GM12878 (cell line): ENCODE data around the gene LENG9. TPM values are rescaled to one million over a fixed set of nuclear protein-coding genes. Genes with fewer than 3 reads are reported as not detected.
A peak's percentile ranks its signal among the peaks of the same experiment; 100 is the strongest.

Experiments used
- ATAC-seq: fragments of 200-7000 bp; cut with Tn5 transposase; 3 replicates; pipeline ENCODE4 v1.9.1; 2020; ENCODE audit warnings: mild to moderate bottlenecking, moderate library complexity
- BruUV-seq: library from RNA; stranded (reverse); fragments of 400-500 nt; replicated peaks from 2 replicates; lab custom pipeline; 2021; lab: Mats Ljungman, UMichigan
- CTCF ChIA-PET: fragments of 300-600 bp; sonication (Branson Sonifier 250); formaldehyde crosslinking; extraction: SDS; loops from one replicate; lab custom pipeline; 2021; ENCODE audit warnings: inconsistent platforms; lab: Yijun Ruan, JAX
- POLR2A ChIA-PET: fragments of 350-600 bp; formaldehyde crosslinking; extraction: SDS; loops from one replicate; lab custom pipeline; 2021; ENCODE audit warnings: inconsistent platforms; lab: Charles Lee
- RAD21 ChIA-PET: fragments of 300-600 bp; sonication (Branson Sonifier 250); formaldehyde crosslinking; loops from one replicate; lab custom pipeline; 2023; ENCODE audit warnings: antibody characterized with exemption; ENCODE audit not compliant: unreplicated experiment; lab: Charles Lee
- SMC1A ChIA-PET: fragments of 300-600 bp; sonication (Branson Sonifier 250); formaldehyde crosslinking; loops from one replicate; lab custom pipeline; 2023; ENCODE audit not compliant: unreplicated experiment, uncharacterized antibody; lab: Charles Lee
- DNase-seq: peaks from one replicate; pipeline ENCODE4 v3.0.0-alpha.2; 2011; ENCODE audit warnings: low read depth, low spot score
- FAIRE-seq: peaks from 3 replicates; lab custom pipeline; 2011; peaks lifted over from hg19 to GRCh38; lab: Jason Lieb, UNC
- H2AFZ ChIP-seq: 2 replicates; pipeline ENCODE4 v1.6.0; 2011; ENCODE audit warnings: low read depth, low read length, control low read depth; ENCODE audit not compliant: control insufficient read depth
- H3K27ac ChIP-seq: 2 replicates; pipeline ENCODE4 v1.5.1; 2011; ENCODE audit warnings: control low read depth; ENCODE audit not compliant: control insufficient read depth, insufficient read depth
- H3K27me3 ChIP-seq, 2 experiments: replicated peaks in 1 of 2; 2 replicates each; pipeline versions ENCODE4 v1.6.0 to v1.6.1; 2011; ENCODE audit warnings: low read length in 1 of 2; ENCODE audit not compliant: control insufficient read depth in 2 of 2, insufficient read depth in 2 of 2
- H3K36me3 ChIP-seq, 2 experiments: 2 replicates each; pipeline ENCODE4 v1.5.1; 2011; ENCODE audit warnings: low read length in 1 of 2; ENCODE audit not compliant: control insufficient read depth in 2 of 2, insufficient read depth in 2 of 2
- H3K4me1 ChIP-seq: 2 replicates; pipeline ENCODE4 v1.6.1; 2011; ENCODE audit warnings: mild to moderate bottlenecking, low read length, moderate library complexity, mixed read lengths; ENCODE audit not compliant: control insufficient read depth, insufficient read depth
- H3K4me2 ChIP-seq: 2 replicates; pipeline ENCODE4 v1.6.0; 2011; ENCODE audit warnings: control low read depth; ENCODE audit not compliant: control insufficient read depth, insufficient read depth
- H3K4me3 ChIP-seq: fragments of 200-600 bp; sonication (generic); 2 replicates; pipeline ENCODE4 v1.5.1; 2016
- H3K79me2 ChIP-seq: 2 replicates; pipeline ENCODE4 v1.6.0; 2011; ENCODE audit warnings: low read length; ENCODE audit not compliant: control insufficient read depth, insufficient read depth
- H3K9ac ChIP-seq: 2 replicates; pipeline ENCODE4 v1.8.0; 2011; ENCODE audit warnings: low read length, control low read depth, mixed read lengths; ENCODE audit not compliant: control insufficient read depth, insufficient read depth
- H3K9me3 ChIP-seq: replicated peaks from 3 replicates; pipeline ENCODE4 v1.5.1; 2011; ENCODE audit warnings: mild to moderate bottlenecking, low read length; ENCODE audit not compliant: control insufficient read depth, insufficient read depth
- H4K20me1 ChIP-seq: 2 replicates; pipeline ENCODE4 v1.6.0; 2011; ENCODE audit not compliant: control insufficient read depth, insufficient read depth
- ATF7 ChIP-seq: fragments of 450-650 bp; IDR thresholded peaks from 2 replicates; pipeline ENCODE4 v1.6.1; 2016; ENCODE audit warnings: low read depth, mild to moderate bottlenecking
- CEBPB ChIP-seq, 2 experiments: fragments of 150-350 bp in 1 of 2; IDR thresholded peaks; 2 replicates each; pipeline ENCODE4 v1.6.1; 2012 to 2014; ENCODE audit warnings: low read depth in 2 of 2, low read length in 2 of 2, borderline replicate concordance in 1 of 2, inconsistent platforms in 1 of 2
- CTCF ChIP-seq, 3 experiments: IDR thresholded peaks in 2 of 3; conservative IDR thresholded peaks in 1 of 3; 2 replicates each; pipeline ENCODE4 v1.5.1; 2011; ENCODE audit warnings: low read depth in 3 of 3, low read length in 3 of 3, mild to moderate bottlenecking in 3 of 3, control low read depth in 2 of 3, moderate library complexity in 2 of 3, inconsistent platforms in 1 of 3, mixed read lengths in 1 of 3; ENCODE audit not compliant: control insufficient read depth in 2 of 3, insufficient read depth in 1 of 3; ENCODE audit errors: extremely low read depth in 1 of 3
- EGR1 ChIP-seq, 2 experiments: IDR thresholded peaks; 1 replicate in 1 of 2; 2 replicates in 1 of 2; pipeline ENCODE4 v1.6.1; 2011 to 2012; ENCODE audit warnings: low read depth in 2 of 2, low read length in 2 of 2, borderline replicate concordance in 1 of 2, mild to moderate bottlenecking in 1 of 2, moderate library complexity in 1 of 2
- FOXK2 ChIP-seq: fragments of 450-650 bp; IDR thresholded peaks from 2 replicates; pipeline ENCODE4 v1.6.1; 2017; ENCODE audit warnings: mild to moderate bottlenecking, moderate library complexity
- HDAC2 ChIP-seq: fragments of 200-600 bp; sonication (generic); IDR thresholded peaks from 2 replicates; pipeline ENCODE4 v1.6.1; 2017
- IKZF1 ChIP-seq: fragments of 450-650 bp; conservative IDR thresholded peaks from 2 replicates; pipeline ENCODE4 v1.6.1; 2017; ENCODE audit warnings: antibody characterized with exemption, mild to moderate bottlenecking
- MXI1 ChIP-seq: fragments of 150-350 bp; IDR thresholded peaks from 2 replicates; pipeline ENCODE4 v1.6.1; 2011; ENCODE audit warnings: low read depth, mild to moderate bottlenecking, inconsistent platforms, low read length, improper control_type of control experiment
- NR2F1 ChIP-seq: fragments of 450-650 bp; conservative IDR thresholded peaks from 2 replicates; pipeline ENCODE4 v1.6.1; 2017; ENCODE audit warnings: mild to moderate bottlenecking
- RUNX3 ChIP-seq: IDR thresholded peaks from 2 replicates; pipeline ENCODE4 v1.6.1; 2012; ENCODE audit warnings: low read length, inconsistent platforms
- TCF3 ChIP-seq: IDR thresholded peaks from 2 replicates; pipeline ENCODE4 v1.6.1; 2012; ENCODE audit warnings: low read depth, mild to moderate bottlenecking, low read length, borderline replicate concordance; ENCODE audit not compliant: insufficient read depth
- WGBS: methylation state at CpG from one replicate; pipeline ENCODE4 v1.1.6; 2016; ENCODE audit warnings: low lambda C conversion rate; ENCODE audit not compliant: insufficient replicate concordance, insufficient coverage; ENCODE audit errors: missing lambda C conversion rate; 5-methylcytosine and 5-hydroxymethylcytosine counted together
- in situ Hi-C: fragments of 300-500 bp; cut with MboI; formaldehyde crosslinking; loops from 9 replicates; pipeline ENCODE4 v1.14.3; 2018; ENCODE audit warnings: mixed read lengths
- intact Hi-C: fragments of 100-400 bp; cut with micrococcal nuclease; formaldehyde crosslinking; loops from one replicate; pipeline ENCODE4 v1.14.2; 2022; ENCODE audit not compliant: unreplicated experiment
- polyA plus RNA-seq, 11 experiments: library from polyadenylated mRNA; depleted of rRNA in 4 of 11; unstranded in 6 of 11; stranded (reverse) in 5 of 11; fragments of >200 nt; fragmentation: Nextera tagmentation in 4 of 11; fragmentation: Illumina TruSeq in 1 of 11; extraction: Ambion mirVana in 4 of 11; extraction: Trizol in 1 of 11; gene quantifications; 1 replicate in 1 of 11; 2 replicates in 10 of 11; pipeline versions ENCODE4 v1.2.1 to v1.2.3, GENCODE V29; 2011 to 2016; ENCODE audit warnings: inconsistent platforms in 2 of 11, missing spikeins in 2 of 11, low read depth in 1 of 11
- total RNA-seq, 4 experiments: library from RNA; depleted of rRNA in 3 of 4; stranded (reverse); fragments of >200 nt in 3 of 4; fragmentation: Illumina TruSeq in 1 of 4; extraction: Trizol in 1 of 4; gene quantifications; 2 replicates each; pipeline versions ENCODE4 v1.2.1 to v1.2.3, GENCODE V29; 2013 to 2021

LENG9 gene
- total and polyA plus RNA-seq, 10 of the 15 experiments (the other 5 are each of a cell fraction or from before 2014, with no cell fraction given): 0.09 to 2.9 (median 0.76) TPM; not detected in 1

DNA sequence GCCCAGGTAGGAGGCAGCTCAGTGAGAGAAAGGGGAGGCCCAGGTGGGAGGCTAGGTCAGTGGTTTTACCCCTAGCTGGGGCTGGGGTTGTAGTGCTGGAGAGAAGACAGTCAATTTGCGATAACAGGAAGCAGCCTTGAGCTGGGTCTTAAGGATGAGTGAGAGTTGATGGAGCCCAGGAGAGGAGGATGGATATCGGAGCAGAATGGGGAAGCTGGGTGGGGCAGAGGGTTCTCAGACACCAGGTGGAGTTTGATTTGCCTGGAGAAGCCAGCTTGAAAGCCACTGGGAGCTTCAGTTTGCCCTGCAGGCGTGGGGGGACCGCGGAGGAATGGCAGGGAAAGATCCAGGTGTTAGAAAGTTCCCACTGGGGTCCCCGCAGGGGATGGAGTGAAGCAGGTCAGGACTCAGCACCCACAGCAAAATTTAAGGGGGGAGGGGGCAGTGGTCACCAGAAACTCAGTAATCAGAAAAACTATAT, 10.4 kb upstream of the LENG9 start:
- FAIRE-seq (no peak), ATAC-seq (no peak), DNase-seq (no peak)
- in situ Hi-C loops: loop anchor here (10.0 kb wide), 1 partner anchor 451 kb away; no protein-coding TSS in a partner anchor
- Histone ChIP-seq H3K79me2 (no peaks in the 10 kb centered on the region), H3K4me3 (no peak overlapping the region), H3K9ac (no peak overlapping the region), H3K4me2 (no peak overlapping the region), H2AFZ (no peak overlapping the region), H3K9me3 (no peaks in the 10 kb centered on the region), H3K27me3 (peaks cover 0 to 3% of the 10 kb centered on the region in 2 experiments; a peak in 2 of 4 replicates), H3K36me3 (no peaks in the 10 kb centered on the region), H3K27ac (no peak overlapping the region), H4K20me1 (no peaks in the 10 kb centered on the region), H3K4me1 (peaks cover 3% of the 10 kb centered on the region)
- intact Hi-C loops: loop anchor here (10.0 kb wide), 1 partner anchor 441 kb away; no protein-coding TSS in a partner anchor
- SMC1A ChIA-PET: interaction anchor here (0.6 kb wide), 1 partner anchor 31 kb away, joined by 3 read pairs; no protein-coding TSS in a partner anchor
- RAD21 ChIA-PET: interaction anchor here (0.8 to 1.5 kb wide), 5 partner anchors 8 to 200 kb away, joined by 3 to 4 read pairs (median 4); partner anchors contain the start of gene LENG9
- BruUV-seq: no TSS peak
- WGBS: 80% methylated on average over 6 of the region's 6 CpGs
- TF ChIP-seq EGR1 (IDR thresholded peaks at IDR 0.05; ENCODE audit: borderline replicate concordance in 1 of 2, low read depth in 2 of 2, low read length in 2 of 2): no peak
- POLR2A ChIA-PET: interaction anchor here (0.5 to 0.7 kb wide), 2 partner anchors 25 to 936 kb away, joined by 3 read pairs; partner anchors contain the start of gene LENG8
- CTCF ChIA-PET: interaction anchor here (0.9 to 2.5 kb wide), 5 partner anchors 12 to 200 kb away, joined by 3 to 21 read pairs (median 3); no protein-coding TSS in a partner anchor

DNA sequence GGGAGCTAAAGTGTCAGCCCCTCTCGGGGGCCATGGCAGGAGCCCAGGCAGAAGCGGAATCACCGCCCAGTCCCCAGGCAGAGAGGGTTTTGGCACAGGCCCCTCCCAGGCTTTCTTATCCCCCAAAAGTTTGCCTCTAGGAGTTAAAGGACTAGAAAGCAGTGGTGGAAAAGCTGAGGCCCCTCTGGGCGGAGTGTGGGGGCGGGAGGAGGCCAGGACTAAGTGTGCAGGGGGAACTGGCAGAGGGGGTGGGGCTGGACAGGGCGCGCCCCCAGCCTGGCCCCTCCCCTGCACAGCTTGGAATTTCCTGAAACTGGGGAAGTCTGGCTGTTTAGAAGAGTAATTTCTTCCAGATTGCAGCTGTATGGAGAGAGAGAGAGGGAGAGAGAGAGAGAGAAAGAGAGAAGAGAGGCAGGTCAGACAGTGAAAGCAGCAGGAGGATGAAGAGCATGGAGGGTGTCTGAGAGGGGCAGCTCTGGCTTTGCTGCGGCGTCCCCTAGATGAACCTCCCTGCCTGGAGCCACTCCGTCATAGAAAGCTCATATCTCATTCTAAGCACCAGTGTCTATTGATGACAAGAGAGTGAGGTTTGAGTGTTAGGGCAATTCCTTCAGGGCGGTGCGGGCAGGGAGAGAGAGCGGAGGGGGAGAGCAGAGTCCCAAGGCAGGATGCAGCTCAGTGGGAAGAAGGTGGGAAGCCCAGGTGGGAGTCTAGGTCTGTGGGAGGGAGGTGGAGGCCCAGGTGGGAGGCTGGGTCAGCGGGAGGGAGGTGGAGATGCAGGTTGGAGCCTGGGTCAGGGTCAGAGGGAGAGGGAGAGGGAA, 9.7 kb upstream of the LENG9 start, which contains the start of gene CDC42EP5:
TSS of gene CDC42EP5 (minus strand) at position 226 of the 821 bp plus-strand sequence. CDS start 7,749 bp downstream, outside the sequence.
- SMC1A ChIA-PET: interaction anchor here (0.6 to 0.7 kb wide), 2 partner anchors 30 to 1875 kb away, joined by 3 read pairs; no protein-coding TSS in a partner anchor
- no peak within 1 kb of the TSS for H2AFZ ChIP-seq
- H3K4me3 ChIP-seq: no peak within 1 kb of the TSS
- CTCF ChIA-PET: interaction anchor here (0.5 to 2.5 kb wide), 6 partner anchors 12 to 203 kb away, joined by 3 to 21 read pairs (median 3); no protein-coding TSS in a partner anchor
- 17% methylated on average over 14 of the region's 14 CpGs for WGBS
- no peaks in the 10 kb centered on the region for H3K36me3 ChIP-seq
- H3K9ac ChIP-seq: no peak within 1 kb of the TSS
- H3K27me3 ChIP-seq: peaks cover 0 to 3% of the 10 kb centered on the region in 2 experiments; a peak in 2 of 4 replicates
- H3K4me2 ChIP-seq: no peak within 1 kb of the TSS
- intact Hi-C loops (loop anchor here (10.0 kb wide), 1 partner anchor 442 kb away; no protein-coding TSS in a partner anchor), in situ Hi-C loops (loop anchor here (10.0 kb wide), 1 partner anchor 452 kb away; no protein-coding TSS in a partner anchor)
- FAIRE-seq (no peak), DNase-seq (no peak), ATAC-seq (peak; percentile 51)
- H4K20me1 ChIP-seq: no peaks in the 10 kb centered on the region
- H3K9me3 ChIP-seq: no peaks in the 10 kb centered on the region
- H3K27ac ChIP-seq: no peak within 1 kb of the TSS
- H3K79me2 ChIP-seq: no peaks in the 10 kb centered on the region
- RAD21 ChIA-PET: interaction anchor here (0.8 to 1.5 kb wide), 5 partner anchors 9 to 200 kb away, joined by 3 to 4 read pairs (median 4); partner anchors contain the start of gene LENG9
- H3K4me1 ChIP-seq: peaks cover 3% of the 10 kb centered on the region
- BruUV-seq: no TSS peak
- POLR2A ChIA-PET: interaction anchor here (0.5 to 0.7 kb wide), 2 partner anchors 24 to 936 kb away, joined by 3 read pairs; partner anchors contain the start of gene LENG8
- TF ChIP-seq ATF7: 0 out of 2 replicates have a peak, but pooled peaks have one; percentile 17
- 0 out of 3 replicates have a peak, but pooled peaks of 1 of the 2 experiments have one; percentile 51 for TF ChIP-seq EGR1 (IDR thresholded peaks at IDR 0.05; ENCODE audit: borderline replicate concordance in 1 of 2, low read depth in 2 of 2, low read length in 2 of 2)
- no peak for TF ChIP-seq NR2F1
- TF ChIP-seq MXI1: no peak
- TF ChIP-seq HDAC2: no peak
- TF ChIP-seq FOXK2: no peak
- TF ChIP-seq TCF3: no peak
- no peak for TF ChIP-seq RUNX3
- no peak for TF ChIP-seq CEBPB (IDR thresholded peaks at IDR 0.05; ENCODE audit: borderline replicate concordance in 1 of 2, low read depth in 2 of 2, low read length in 2 of 2)
- TF ChIP-seq IKZF1: 0 out of 2 replicates have a peak, but pooled peaks have one; percentile 26
- TF ChIP-seq CTCF (IDR thresholded peaks at IDR 0.05 in 2 of 3, conservative IDR thresholded peaks at IDR 0.05 in 1 of 3; ENCODE audit: control insufficient read depth in 2 of 3, extremely low read depth in 1 of 3, insufficient read depth in 1 of 3, low read depth in 3 of 3, low read length in 3 of 3): no peak
